Cardiac septum (tissue), 1 donor: Measurements from ENCODE around the gene MAN1B1. TPM values are rescaled to one million over a fixed set of nuclear protein-coding genes. Genes with fewer than 3 reads are reported as not detected.

Source experiments
- DNase-seq: peaks from one replicate; pipeline ENCODE4 v3.0.0-alpha.2; 2020; ENCODE audit warnings: low spot score
- intact Hi-C: fragments of 100-400 bp; cut with DNase I; formaldehyde crosslinking; loops from one replicate; pipeline ENCODE4 v1.14.0; 2022
- total RNA-seq: library from RNA; stranded (reverse); fragmentation: NEBNext Ultra II Directional; extraction: Animal tissue kit (Norgen Biotek cat#: 25700); gene quantifications from one replicate; pipeline ENCODE4 v1.2.1, GENCODE V29; 2021
- donor health status: DM: no; HTN: no; CAD: no.

The MAN1B1 gene
- total RNA-seq, 1 donor from 2014 or later: 27.2 TPM

DNA sequence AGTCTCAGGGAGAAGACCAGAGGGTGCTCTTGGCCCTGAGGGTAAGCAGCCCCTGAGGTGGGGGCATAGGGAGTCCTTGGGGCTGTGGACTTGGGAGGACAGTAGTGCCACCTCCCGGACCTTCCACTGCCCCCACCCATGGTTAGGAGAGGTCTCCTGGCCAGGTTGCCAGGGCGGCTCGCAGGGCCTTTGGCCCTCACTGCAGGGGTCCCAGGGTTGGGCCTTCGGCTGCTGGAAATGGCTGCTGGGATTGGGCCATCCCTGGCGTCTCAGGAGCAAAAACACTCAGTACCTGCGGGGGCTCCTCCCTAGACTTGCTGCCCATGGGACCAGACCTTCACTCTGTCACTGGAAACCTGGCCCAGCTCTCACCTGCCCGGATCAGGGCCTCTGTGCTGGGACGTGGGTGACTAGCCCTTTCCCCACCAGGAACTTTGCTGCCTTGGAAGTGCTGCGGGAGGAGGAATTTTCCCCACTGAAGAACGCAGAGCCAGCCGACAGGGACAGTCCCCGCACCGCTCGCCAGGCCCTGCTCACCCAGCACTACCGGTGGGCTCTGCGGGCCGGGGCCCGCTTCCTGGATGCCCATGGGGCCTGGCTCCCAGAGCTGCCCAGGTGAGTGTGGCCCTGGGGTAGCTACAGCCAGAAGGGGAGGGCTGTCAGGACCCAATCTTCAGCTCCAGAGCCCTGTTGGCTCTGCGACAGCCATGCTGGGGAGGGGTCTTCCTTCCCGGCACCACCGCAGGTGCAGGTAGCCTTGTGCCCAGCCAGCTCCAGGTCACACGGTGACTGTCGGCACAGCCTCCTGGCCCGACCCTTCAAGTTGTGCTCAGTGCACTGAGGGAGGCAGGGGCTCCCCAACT is 6.3 kb upstream of the MAN1B1 start:
- DNase-seq: no peak
- intact Hi-C loops: no loop called here

DNA sequence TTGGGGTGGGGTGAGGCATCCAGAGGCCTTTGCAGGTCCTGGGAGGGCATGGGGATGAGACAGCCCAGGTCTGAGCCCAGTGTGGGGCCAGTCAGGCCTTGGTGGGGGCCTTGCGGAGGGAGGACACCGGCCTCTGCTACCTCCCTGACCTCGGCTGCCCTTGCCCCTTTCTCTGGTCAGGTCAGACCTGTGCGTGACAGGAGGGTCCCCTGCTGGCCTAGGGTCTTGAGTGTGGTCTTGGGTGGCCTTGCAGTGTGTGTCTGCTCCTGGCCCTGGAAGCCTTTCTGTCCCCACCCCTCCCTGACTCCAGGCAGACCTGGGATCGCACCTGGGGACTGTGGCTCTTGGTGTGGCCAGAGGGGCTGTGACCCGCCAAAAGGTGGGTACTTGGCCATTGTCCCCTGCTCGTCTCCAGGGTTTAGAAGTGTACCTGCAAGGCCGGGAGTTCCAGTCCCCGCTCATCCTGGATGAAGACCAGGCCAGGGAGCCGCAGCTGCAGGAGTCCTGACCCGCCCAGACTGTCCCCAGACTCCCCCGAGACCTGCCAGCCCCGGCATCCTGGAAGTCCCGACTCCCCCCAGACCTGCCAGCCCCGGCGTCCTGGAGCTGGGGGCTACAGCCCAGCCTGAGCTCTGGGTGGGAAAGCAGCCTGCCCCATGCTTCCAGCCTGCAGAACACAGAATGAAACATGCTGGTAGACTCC is 4.4 kb upstream of the MAN1B1 start:
- DNase-seq: no peak
- intact Hi-C loops: no loop called here

- intact Hi-C loops: no loop called here
- no peak for DNase-seq
Measured at GRCh38 chr9:137082925-137083290, 3.9 kb upstream of the MAN1B1 start.

DNA sequence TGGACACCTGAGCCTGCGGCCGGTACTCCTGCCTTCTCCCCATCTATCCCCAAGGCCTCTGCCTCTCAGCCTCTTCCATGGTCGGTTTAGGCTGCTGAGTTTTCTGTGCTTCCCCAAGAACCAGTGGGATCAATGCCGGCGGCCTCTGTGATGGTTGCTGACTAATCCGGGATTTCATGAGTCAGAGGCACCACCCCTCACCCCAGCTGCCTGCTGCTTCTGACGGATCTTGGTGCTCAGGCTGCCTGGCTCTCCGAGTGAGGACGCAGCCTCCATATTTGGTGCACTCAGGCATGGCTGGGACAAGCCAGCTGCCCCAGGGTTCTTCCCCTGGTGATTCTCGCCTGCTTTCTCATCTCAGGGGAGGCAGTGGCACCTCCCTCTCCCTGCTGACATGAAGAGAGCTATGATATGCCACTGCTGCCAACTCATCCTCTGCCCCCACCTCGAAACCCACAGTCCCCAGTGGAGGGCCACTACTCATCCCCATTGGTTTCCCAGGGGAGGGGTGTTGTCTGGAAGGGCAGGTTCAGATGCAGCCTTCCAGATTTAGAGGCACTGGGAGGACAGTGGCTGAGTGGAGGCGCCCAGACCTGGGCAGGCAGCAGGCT is 3.3 kb upstream of the MAN1B1 start:
- DNase-seq: no peak
- intact Hi-C loops: no loop called here

GRCh38 chr9:137084526-137084925 is 2.3 kb upstream of the MAN1B1 start:
- intact Hi-C loops: no loop called here
- DNase-seq: no peak

GRCh38 chr9:137085920-137086530 is 760 bp upstream of the MAN1B1 start:
- intact Hi-C loops: no loop called here
- no peak for DNase-seq

DNA sequence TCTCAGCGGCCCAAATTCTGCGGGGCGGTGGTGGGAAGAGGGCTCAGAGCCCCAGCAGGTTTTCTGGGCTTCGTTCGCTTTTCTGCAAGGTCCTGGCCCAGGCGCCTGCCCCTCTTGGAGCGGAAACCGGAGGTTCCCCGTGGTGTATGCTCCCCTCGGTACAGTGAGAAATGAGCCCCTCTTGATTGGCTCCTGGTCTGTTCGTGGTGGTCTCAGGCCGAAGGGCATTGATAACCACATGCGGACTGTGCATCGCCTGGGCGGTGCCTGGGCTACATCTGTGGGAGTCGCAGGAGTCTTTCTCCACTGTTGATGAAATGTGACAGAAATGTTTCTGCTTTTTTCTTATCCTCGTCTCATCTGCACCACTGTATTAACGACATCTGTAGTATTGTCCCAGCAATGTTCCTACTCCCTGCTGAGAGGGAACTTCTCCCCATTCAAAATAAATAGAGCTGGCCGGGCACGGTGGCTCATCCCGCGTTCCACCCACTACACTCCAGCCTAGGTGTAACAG is 682 bp downstream of the MAN1B1 start:
- no peak for DNase-seq
- intact Hi-C loops: no loop called here

DNA sequence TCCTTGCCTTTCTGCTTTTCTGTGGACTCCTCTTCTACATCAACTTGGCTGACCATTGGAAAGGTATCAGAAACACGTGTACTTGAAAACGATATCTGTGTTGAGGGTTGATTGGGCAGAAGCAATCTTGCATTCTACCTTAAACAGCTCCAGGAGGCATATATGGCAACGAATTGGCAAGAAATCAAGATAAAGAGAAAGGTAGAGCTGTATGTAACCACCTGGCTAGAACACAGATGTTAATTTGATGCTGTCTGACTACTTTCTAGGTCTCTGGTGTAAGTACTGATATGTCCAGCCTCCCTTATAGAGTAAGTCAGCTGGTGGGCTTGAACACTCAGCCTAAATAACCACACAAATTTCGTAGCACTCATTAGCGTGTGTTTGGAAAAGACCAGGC is 1.3 kb downstream of the MAN1B1 start:
- intact Hi-C loops: no loop called here

DNA sequence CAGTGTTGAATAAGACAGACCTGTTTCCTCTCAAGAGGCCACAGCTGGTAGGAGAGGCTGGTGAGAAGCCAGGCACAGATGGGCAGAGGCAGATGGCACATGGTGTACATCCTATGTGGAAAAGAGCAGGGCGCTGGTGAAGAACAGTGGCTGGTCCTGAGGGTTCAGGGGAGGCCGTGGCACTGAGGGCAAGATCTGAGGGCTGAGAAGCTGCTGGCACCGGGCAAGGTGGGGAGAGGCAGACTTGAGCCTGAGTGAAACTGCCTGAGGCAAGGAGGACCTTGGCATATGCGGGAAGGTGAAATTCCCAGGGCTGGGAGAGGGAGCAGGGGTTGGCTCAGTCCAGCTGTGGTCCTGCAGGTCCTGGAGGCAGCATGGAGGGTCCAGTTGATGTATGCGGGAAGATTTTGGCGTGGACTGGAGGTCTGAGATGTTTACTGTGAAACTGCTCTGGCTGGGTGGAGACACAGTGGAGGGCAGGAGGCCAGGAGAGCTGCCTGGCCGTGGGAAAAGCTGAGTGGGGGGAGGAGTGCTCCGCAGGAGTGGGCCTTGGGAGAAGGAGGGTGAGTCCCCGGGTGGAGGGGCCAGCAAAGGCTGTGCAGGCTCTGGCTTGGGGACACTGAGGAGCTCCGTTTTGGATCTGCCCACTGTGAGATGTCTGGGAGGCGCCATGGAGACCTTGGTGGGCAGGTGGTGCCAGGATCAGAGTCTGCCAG is 2.6 kb downstream of the MAN1B1 start:
- DNase-seq: no peak
- intact Hi-C loops: no loop called here

More for the DNA sequence above, 1.3 kb downstream of the MAN1B1 start:
- DNase-seq: no peak

- intact Hi-C loops: no loop called here
- no peak for DNase-seq
Measured at GRCh38 chr9:137095664-137096517, 9.1 kb downstream of the MAN1B1 start.

- no peak for DNase-seq
- intact Hi-C loops: no loop called here
Measured at GRCh38 chr9:137096785-137097546, 10.2 kb downstream of the MAN1B1 start.

- no peak for DNase-seq
Measured at GRCh38 chr9:137097761-137098462, 11.1 kb downstream of the MAN1B1 start.

DNA sequence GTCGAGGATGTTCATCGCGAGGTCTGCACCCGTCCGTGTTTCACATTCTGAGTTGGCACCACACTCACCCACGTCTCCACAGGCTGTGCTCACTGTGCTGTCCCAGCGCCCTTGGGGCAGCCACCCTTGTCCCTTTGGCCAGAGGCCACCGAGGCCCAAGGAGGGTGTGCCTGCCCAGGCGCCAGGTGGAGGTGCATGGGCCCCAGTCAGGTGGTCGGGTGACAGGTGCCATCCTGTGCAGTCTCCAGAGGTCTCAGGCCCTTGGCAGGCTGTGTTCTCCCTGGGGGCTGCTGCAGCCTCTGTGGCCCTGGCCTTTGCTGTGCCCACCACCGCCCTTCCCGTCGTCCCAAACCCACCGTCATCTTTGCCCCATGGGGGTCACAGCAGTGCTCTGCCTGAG is 12.4 kb downstream of the MAN1B1 start:
- DNase-seq: no peak
- intact Hi-C loops: no loop called here

More at GRCh38 chr9:137097761-137098462, 11.1 kb downstream of the MAN1B1 start:
- intact Hi-C loops: no loop called here

DNA sequence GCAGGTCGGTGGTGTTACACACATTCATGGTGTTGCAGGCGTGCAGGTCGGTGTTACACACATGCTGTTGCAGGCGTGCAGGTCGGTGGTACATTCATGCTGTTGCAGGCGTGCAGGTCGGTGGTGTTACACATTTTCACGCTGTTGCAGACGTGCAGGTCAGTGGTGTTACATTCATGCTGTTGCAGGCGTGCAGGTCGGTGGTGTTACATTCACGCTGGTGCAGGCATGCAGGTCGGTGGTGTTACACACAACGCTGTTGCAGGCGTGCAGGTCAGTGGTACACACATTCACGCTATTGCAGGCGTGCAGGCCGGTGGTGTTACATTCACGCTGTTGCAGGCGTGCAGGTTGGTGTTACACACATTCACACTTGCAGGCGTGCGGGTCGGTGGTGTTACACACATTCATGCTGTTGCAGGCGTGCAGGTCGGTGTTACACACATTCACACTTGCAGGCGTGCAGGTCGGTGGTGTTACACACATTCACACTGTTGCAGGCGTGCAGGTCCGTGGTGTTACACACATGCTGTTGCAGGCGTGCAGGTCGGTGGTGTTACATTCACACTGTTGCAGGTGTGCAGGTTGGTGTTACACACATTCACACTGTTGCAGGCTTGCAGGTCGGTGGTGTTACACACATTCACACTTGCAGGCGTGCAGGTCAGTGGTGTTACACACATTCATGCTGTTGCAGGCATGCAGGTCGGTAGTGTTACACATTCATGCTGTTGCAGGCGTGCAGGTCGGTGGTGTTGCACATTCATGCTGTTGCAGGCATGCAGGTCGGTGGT is 16.6 kb downstream of the MAN1B1 start:
- DNase-seq: no peak

GRCh38 chr9:137105814-137106661 is 19.3 kb downstream of the MAN1B1 start:
- intact Hi-C loops: no loop called here
- no peak for DNase-seq

More for the DNA sequence above, 16.6 kb downstream of the MAN1B1 start:
- intact Hi-C loops: no loop called here
